GM21723 (cell line): ENCODE data around the gene ATG4C.

Experiments
- ATAC-seq: cut with Tn5 transposase; IDR thresholded peaks from one replicate; pipeline ENCODE4 v1.9.1; 2021; ENCODE audit warnings: mild to moderate bottlenecking, moderate library complexity; ENCODE audit not compliant: unreplicated experiment

The ATG4C gene

DNA sequence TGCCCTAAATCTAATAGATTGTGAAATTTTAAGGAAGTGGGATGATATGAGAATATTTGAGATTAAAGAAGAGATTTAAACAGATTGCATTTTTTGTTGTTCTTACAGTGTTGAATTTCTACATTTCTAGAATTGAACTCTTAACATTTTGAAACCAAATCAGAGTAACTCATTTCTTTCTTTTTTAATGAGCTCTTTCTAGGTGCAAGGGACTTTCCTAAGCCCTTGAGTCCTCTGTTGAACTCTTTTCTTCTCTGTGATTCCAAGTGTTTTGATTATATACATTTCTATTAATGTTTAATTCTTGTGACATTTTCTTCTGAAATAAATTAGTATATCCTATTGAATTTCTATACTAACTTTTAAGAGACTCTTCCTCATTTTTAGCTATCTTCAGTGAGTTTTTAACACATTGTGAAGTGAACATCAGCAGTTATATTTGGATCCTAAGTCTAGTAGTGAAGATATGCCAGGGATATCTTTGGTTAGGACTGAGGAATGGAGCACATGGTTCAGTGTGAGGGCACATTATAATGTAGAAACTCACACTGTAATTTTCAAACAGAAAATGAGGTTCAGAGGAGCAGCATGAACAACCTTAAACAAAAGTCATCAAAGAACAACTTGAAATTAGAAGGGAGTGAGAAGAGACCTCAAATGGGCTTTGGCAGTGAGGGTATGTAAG, 53.1 kb downstream of the ATG4C start:
- no peak for ATAC-seq

- ATAC-seq = no peak
Observed at GRCh38 chr1:62840555-62840954, 56.6 kb downstream of the ATG4C start.

- ATAC-seq = peak; percentile 78
Observed at GRCh38 chr1:62841587-62842169, 57.7 kb downstream of the ATG4C start.

- no peak for ATAC-seq
Observed at GRCh38 chr1:62844030-62844429, 60.1 kb downstream of the ATG4C start.

- ATAC-seq = no peak
Observed at GRCh38 chr1:62849031-62849430, 65.1 kb downstream of the ATG4C start.

GRCh38 chr1:62852253-62852652, 68.3 kb downstream of the ATG4C start:
- ATAC-seq = no peak

DNA sequence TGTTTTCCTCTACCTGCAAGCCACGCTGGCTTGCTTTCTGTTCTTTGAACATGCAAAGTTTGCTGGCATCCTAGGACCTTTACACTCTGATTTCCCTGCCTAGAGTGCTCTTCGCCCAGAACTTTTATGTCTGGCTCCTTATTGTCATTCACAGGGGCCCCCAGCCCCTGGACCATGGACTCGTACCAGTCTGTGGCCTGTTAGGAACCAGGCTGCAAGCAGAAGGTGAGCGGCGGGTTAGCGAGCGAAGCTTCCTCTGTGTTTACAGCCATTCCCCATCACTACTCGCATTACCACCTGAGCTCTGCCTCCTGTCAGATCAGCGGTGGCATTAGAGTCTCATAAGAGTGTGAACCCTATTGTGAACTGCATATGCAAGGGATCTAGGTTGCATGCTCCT, 73.0 kb downstream of the ATG4C start:
- ATAC-seq = no peak

- ATAC-seq = no peak
Observed at GRCh38 chr1:62869217-62869754, 85.4 kb downstream of the ATG4C start.

DNA sequence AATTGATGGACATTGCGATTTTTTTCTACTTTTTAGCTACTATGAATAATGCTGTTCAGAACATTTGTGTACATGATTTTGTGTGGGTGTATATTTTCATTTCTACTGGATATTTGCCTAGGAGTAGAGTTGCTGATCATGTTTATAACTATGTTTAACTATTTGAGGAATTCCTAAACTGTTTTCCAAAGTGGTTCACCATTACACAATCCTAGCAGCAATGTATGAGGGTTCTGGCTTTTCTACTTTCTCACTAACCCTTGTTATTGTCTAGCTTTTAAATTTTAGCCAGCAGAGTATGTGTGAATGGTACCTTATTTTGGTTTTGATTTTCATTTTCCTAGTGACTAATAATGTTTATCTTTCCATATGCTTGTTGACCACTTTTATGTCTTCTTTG, 86.2 kb downstream of the ATG4C start:
- no peak for ATAC-seq

DNA sequence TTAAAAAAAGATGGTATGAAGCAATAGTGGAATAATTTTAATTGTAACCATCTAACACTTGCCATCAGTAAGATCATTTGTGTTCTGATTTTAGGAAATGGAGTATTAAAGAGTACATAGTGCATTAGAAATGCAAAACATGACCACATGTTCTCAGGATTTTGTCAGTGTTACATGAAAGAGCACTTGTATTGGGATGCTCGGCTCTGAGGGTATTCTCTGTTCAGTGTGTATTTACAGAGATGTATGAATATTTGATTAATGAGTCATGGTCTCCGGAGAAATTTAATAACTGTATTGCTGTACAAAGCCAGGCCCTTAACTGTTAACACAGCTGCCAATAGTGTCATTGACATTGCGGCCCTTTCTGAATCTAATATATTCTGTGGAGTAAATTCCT, 91.7 kb downstream of the ATG4C start:
- no peak for ATAC-seq

DNA sequence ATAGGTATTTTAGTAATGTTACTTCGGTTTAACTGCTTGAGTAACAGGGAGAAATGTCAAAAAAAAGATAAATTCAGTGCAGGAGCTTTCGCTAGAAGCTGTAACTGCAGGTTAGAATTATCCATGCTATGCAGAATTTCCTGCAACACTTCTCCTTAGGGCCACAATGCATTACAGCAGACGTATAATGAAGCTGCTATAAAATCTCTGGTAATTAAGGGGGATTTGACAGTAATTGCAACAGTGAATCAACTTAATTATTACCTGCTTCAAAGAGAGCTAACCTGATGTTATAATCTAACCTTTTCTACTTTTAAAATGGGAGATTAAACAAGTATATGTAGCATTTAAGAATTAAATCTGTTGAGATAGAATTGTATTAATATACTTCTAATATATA, 92.6 kb downstream of the ATG4C start:
- no peak for ATAC-seq

- ATAC-seq = no peak
Observed at GRCh38 chr1:62877579-62877978, 93.6 kb downstream of the ATG4C start.

DNA sequence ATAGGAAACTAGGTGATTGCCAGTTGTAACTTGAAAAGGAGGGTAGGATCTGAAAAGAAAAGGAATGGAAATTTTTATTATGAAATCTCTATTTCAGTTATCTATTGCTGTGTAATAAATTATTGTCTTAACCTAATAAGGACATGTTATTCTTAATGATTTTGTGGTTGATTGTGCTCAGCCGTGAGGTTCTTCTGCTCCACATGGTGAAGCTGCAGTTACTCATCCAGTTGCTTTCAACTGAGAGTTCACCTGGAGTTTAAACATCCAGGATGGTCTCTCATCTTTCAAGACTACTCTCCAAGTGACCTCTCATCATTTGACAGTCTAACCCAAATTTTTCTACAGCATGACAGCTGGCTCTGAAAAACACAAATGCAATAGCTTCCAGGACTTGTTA, 96.0 kb downstream of the ATG4C start:
- ATAC-seq = no peak

- no peak for ATAC-seq
Observed at GRCh38 chr1:62882201-62883104, 98.5 kb downstream of the ATG4C start.

- ATAC-seq = no peak
Observed at GRCh38 chr1:62884156-62884740, 100.3 kb downstream of the ATG4C start.

GRCh38 chr1:62887799-62888507, 104.0 kb downstream of the ATG4C start:
- no peak for ATAC-seq

DNA sequence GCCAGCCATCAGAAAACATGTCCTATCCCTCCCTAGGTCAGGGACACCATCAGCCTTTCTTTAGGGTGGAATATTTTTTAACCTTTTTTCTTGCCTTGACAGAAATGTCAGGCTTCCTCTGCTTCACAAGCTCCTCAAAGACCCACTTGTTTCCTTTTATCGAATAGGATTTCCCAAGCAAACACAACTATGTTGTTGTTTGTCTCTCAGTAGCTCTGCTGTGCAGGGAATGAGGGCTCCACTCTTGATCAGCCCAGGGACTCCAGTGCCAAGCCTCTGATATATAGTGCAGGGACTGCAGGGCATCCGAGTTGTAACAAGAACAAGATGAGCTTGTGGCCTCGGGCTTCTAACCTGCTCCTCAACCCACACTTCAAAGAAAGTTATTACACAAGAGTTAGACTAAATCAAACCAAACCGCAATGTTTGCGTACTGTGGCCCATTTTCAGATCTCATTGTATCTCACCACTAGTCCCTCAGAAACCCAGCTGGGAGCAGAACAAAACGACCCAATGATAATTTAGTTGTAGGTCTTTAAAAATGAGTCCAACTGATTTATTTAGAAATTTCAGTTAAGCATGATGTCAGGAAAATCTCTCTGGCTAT, 108.1 kb downstream of the ATG4C start:
- no peak for ATAC-seq

DNA sequence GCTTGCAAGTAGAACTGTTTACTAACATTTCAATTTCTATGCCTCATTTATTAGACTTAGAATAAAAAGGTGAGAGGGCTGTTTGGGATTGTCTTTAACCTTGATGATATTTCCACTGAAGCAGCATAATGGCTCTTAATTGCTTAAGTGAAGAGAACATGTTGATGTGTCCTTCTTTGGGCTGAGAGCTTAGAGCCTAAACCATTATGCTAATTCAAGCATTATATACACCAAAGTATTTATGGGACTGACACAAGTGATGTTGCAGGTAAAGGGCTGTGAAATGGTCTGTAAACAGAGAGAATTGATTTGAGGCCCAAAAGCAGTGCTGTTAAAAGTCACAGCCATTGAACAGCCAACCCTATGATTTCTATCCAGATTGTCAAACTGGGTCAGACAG, 113.9 kb downstream of the ATG4C start:
- ATAC-seq = no peak

GRCh38 chr1:62900566-62900965, 116.6 kb downstream of the ATG4C start:
- no peak for ATAC-seq

DNA sequence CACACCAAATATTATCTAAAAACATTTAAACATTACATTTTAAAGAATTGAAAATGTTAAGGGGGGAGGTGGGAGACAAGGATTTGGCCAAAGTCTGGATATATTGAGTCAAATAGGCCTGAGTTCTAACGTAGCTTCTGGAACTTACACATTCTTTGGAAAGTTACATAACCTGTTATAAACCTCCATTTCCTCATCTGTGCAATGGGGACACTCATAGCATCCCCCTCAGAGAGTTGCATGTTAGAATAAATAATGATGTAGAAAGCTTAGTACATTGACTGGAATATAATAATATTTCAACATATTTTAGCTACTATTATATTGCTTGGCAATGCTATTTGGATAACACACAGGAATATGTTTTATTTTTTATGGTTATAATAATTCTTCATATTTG, 117.7 kb downstream of the ATG4C start:
- ATAC-seq = no peak
